Suprapubic skin (tissue), 4 donors: ENCODE data around the gene SEC61A2.

Source experiments
- CTCF ChIP-seq, 2 donors: fragments of 200-600 bp in 1 of 2; fragments of 450-650 bp in 1 of 2; sonication (generic) in 1 of 2; IDR thresholded peaks; one replicate each; pipeline ENCODE4 v1.5.1; 2016 to 2019; ENCODE audit warnings: antibody characterized with exemption in 2 of 2, mild to moderate bottlenecking in 1 of 2, moderate library complexity in 1 of 2
- POLR2A ChIP-seq, 2 donors: fragments of 450-650 bp; IDR thresholded peaks; one replicate each; pipeline ENCODE4 v1.6.1; 2017; ENCODE audit warnings: antibody characterized with exemption in 2 of 2, mild to moderate bottlenecking in 2 of 2, moderate library complexity in 2 of 2
- POLR2AphosphoS5 ChIP-seq, 3 donors: sonication (generic); formaldehyde crosslinking; IDR thresholded peaks; one replicate each; pipeline ENCODE4 v1.6.1; 2017; ENCODE audit warnings: antibody characterized with exemption in 3 of 3

- TF ChIP-seq POLR2AphosphoS5 (IDR thresholded peaks at IDR 0.05) (no peak), CTCF (IDR thresholded peaks at IDR 0.05) (no peak), POLR2A (IDR thresholded peaks at IDR 0.05) (no peak)
Observed at GRCh38 chr10:12195281-12195602, 65.8 kb downstream of the SEC61A2 start.
